ENCODE measurements around the gene HIGD1B.

Gene HIGD1B

DNA sequence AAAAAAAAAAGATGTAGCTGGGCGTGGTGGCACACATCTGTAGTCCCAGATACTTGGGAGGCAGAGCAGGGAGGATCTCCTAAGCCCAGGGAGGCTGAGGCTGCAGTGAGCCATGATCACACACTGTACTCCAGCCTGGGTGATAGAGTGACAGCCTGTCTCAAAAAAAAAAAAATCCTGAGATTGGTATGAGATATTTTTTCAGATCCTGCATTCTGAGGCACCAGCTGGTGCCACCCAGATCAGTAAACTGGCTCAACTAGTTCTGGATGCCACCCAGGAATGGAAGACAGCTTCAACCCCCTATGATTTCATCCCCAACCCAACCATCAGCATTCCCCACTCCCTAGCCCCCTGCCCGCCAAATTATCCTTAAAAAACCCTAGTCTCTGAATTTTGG, 10.5 kb upstream of the HIGD1B start:
- DNase-seq (ENCODE audit: low spot score), result no peak

DNA sequence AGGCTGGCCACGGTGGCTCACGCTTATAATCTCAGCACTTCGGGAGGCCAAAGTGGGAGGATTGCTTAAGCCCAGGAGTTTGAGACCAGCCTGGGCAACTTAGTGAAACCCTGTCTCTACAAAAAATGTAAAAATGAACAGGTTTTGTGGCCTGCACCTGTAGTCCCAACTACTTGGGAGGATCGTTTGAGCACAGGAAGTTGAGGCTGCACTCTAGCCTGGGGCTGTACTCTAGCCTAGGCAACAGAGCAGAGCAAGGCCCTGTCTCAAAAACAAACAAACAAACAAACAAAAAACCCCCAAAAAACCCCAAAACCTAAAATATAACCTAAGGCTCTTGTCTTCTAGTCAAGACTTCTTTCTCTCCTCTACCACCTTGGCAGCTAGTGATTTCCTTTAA, 7.4 kb upstream of the HIGD1B start:
- no peak for DNase-seq (ENCODE audit: low spot score)

DNA sequence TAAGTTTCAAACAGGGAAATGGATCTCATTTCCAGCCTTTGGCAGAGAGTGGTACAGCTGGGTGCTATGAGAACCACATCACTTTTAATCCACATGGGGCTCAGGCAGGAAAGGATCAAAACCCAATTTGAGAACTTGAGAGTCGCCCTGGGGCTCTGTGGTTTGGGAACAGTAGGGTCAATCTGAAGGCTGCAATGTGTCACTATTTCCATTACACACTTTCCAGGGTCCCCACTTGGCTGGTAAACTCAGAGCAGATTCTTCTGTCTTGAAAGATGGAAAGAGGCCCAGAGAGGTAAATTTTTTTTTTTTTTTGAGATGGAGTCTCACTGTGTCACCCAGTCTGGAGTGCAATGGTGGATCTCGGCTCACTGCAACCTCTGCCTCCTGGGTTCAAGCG, 6.7 kb upstream of the HIGD1B start:
- DNase-seq (ENCODE audit: low spot score), result no peak

DNA sequence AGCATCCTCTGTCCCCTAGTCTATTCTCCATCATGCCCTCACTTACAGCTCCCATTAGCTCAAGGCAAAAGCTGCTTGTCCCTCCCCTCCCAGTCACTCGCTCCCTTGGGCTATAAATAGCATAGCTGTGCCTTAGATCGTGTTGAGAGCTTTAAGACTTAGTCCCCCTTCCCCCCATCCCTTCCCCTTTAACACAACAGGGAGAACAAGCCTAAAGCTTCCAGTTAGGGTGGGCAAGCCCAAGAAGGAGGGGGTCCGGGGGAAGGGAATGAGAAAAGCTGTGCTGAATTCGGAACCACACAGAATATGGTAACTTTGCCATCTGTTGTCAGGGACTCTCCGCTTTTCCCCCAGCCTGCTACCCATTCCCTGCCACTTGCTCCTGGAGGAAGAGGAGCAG, 4.9 kb upstream of the HIGD1B start:
- no peak for DNase-seq (ENCODE audit: low spot score)

DNA sequence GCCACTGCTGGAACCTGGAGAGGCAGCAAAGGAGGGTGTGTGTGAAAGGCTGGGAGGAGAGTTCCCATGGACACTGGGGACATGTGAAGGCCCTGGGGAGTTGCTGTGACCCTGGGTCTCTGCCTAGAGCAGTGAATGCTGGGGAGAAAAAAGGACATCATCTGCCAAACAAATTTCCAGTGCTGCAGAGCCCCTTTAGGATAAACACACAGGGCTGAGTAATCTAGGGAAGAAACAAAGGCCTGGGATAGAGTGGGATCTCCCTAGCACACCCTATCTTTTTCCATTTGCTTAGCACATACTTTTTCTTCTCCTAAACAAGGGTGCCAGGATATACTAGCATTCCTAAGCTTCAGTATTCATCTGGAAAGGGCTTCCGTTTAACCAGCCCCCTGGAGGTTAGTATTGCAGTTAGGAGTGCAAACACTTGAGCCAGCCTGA, 3.3 kb upstream of the HIGD1B start:
- no peak for DNase-seq (ENCODE audit: low spot score)

DNA sequence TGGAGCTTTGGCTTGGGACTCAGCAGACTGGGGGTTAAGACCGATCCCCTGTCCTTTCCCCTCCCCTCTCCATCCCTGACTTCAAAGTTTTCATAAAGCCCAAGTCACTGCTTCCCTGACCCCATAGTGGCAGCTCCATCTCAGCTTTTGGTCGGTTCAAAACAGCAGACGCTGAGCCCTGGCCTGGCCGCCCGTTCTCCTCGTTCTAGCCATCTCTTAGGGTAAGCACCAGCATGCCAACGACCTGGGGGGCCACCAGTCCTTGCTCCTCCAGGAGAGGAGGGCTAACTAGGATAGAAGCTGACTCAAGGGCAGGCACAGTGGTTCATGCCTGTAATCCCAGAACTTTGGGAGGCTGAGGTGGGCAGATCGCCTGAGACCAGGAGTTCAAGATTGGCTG, 1.5 kb upstream of the HIGD1B start:
- DNase-seq (ENCODE audit: low spot score), result no peak

DNA sequence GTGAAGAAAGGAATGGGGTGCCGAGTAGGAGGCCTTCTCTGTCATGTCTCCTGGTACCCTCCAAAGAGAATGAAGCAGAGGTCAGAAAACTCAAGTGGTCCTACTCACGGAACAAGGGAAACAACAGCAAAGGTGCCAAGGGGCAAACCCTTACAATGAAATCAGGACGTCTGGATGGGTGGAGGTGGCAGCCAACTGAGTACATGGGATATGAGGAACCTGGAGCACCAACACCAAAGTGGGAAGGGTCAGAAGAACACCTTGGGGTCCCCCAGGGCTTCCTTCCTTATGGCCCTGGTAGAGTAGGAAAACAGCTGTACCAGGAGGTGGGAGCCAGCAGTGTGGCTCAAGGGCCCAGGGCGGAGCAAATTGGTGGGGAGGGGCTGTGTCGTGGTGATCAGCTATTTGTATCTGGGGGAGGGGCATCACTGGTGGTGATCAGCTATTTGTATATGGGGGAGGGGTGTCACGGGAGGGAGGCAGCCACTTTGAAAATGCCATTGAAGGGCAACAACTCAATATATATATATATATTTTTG, 643 bp downstream of the HIGD1B start:
- DNase-seq (ENCODE audit: low spot score), result no peak

DNA sequence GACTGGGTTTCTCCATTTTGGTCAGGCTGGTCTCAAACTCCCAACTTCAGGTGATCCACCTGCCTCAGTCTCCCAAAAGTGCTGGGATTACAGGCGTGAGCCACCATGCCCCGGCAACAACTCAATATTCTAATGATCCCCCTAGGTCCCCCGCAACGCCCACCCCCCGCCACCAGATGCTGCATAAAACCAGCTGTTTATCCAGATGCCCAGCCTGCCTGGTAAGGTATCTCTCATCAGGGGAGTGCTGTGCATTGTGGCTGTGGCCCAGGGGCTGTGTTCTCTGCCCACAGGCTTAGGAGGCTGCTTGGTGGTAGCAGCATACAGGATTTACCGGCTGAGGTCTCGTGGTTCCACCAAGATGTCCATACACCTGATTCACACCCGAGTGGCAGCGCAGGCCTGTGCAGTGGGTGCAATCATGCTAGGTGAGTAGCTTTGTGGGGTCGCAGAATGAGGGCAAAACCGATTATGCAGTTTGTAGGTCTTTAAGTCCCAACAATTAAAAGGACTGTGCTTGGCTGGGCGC, 1.3 kb downstream of the HIGD1B start:
- no peak for DNase-seq (ENCODE audit: low spot score)

DNA sequence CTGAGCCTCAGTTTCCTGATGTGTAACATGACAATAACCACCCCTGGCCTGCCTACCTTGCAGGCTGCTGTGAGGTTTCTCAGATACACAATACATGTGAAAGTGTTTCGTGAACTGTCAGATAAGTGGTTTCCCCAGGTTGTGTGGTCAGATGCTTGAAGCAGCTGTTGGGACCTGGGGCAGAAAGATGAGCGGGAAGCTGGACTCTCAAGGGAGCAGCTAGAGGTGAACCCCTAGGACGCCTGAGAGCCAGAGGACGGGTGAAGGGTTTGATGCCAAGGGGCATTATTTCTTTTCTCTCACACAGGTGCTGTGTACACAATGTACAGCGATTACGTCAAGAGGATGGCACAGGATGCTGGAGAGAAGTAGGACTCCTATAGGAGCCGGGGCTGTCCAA, 2.3 kb downstream of the HIGD1B start:
- no peak for DNase-seq (ENCODE audit: low spot score)

DNA sequence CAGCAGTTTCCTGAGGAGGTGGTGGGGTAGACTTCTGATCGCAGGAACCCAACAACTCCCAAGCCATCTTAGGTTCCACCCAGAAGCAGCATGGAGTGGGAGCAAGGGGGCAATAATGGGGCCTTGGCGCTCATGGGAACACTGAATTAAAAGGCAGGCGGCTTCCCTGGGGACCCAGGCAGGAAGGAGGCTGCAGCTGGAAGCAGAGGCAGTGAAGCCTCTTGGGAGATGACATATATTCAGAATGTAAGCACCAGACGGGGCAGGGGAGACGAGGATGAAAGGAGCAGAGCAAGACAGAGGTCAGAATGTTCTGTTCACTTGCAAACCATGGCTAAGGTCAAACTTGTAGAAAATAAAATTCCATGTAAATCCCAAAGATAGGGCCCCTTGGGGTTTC, 2.9 kb downstream of the HIGD1B start:
- DNase-seq (ENCODE audit: low spot score), result no peak

DNA sequence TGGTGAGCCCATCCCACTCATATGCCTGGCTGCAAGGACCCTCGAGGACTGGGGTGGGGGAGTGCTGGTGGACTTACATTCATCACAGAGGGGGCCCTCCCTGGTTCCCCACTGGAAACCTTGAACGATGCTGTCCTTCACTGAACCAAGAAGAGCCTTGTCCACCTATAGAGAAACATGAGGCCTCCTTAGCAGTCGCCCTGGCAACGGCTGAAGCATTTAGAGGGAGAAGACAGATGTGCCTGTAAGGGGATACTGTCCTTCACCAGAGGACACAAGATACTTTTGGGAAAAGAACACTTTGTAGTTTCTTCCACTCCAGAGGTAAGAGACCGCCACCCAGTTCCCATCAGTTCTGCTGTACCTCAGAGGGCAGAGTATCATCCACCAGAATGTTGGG, 6.5 kb downstream of the HIGD1B start:
- no peak for DNase-seq (ENCODE audit: low spot score)

DNA sequence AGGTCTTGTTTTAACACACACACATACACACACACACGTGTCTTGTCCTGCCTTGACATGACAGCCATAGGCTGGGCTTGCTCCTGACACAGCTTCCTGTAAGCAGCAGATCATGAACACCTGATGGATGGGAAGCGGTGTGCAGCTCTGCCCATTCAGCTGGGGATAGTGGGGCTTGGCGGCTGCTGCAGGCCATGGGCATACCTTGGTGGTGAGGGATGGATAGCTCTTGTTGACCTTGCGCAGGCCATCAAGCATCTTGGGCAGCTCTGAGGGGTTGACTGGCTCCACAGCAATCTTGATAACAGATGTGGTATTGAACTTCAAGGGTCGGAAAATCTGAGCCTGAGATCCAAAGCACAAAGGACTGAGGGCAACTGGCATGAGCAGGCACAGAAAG, 12.0 kb downstream of the HIGD1B start:
- no peak for DNase-seq (ENCODE audit: low spot score)

DNA sequence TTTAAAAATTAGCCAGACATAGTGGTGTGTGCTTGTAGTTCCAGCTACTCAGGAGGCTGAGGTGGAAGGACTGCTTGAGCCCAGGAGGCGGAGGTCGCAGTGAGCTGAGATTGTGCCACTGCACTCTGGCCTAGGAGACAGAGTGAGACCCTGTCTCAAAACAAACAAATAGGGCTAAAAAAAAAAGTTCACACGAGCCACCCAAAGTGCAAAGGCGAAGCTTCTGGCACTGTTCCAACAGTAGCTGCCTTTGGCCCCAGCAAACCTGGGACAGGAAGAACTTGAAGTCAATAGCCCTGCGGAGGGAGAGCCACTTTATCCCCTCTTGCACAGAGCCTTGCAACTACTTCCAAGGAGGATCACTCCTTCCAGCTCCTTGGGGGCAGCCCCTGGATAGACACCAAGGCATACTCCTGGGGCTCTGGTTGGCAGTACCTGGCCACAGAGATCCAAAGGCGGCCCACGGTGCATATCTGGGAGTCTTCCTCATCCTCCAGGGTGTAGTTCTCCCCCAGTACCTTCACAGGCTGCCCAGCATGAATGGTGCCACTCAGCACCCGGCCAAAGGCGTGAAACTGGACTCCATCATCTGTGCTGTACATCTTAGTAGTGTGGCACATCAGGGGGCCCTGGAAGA, 14.7 kb downstream of the HIGD1B start:
- DNase-seq (ENCODE audit: low spot score), result no peak

DNA sequence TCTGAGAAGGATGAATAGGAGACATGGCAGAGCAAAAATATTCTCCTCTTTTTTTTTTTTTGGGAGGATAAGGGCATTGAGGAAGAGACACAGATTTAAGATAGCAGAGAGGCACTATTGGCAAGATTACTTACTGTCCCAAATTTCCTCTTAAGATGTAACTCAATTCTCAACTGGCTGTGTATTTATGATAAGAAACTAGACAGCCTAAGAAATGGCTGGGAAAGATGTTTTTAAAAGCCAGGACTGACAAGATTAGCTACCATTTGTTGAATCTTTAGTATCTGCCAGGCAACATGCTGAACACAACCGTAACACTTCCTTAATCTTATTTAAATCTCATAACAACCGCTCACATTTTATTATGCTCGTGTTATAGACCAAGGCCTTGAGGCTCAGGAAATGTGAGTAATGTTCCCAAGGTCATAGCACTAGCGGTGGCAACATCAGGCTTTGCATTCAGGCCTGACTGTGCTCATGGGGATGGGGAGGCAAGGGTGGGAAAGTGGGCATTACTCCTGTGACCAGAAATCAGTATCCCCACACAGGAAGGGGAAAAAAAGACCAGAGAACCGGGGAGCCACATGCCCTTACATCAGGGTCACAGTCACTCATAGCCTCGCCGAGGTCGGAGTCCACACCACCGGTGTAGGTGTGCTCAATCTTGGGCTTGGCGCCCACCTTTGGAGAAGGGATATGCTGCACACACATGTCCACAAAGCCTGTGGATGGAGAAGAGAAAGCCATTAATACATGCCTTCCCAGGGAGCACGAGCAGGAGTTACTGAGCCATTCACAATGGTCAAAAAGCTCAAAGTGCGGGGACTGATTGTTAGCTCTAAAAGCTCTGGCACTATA, 15.6 kb downstream of the HIGD1B start:
- DNase-seq (ENCODE audit: low spot score), result no peak

DNA sequence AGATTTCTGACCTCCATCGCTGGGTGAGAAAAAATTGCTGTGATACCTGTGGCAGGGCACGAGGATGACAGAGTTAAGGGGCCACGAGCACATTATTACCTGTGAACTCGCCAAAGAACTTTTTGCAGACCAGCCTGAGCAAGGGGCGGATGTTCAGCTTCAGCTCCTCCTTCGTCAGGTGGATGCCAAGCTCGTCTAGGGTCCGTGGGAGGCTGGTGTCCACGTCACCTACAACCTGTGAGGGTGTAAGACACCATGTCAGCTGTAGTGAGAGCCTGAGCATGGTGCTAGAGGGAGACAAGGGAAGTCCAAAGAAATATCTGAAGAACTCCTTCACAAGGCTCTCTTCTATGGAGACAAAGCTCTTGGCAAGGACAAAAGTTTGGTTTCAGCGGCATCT, 17.1 kb downstream of the HIGD1B start:
- DNase-seq (ENCODE audit: low spot score), result no peak

DNA sequence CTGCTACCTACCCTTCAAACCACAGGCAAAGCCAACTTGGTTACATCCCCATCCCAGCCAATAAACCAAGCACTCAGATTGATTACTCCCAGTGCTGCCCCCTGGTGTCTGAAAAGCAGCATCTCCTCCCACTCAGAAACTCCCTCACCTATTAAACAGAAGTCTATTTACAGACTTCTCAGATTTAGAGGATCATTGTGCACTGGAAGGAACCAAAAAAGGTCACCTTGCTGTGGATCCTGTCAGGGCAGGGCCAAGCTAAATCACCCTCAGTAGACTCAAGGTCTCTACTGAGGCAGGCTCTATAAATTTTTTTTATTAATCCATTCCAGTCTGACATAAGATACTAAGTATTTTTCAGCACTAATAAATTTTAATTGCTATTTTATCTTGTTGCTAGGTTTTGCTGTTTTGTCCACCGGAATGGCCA, 17.6 kb downstream of the HIGD1B start:
- DNase-seq (ENCODE audit: low spot score), result peak; percentile 87

DNA sequence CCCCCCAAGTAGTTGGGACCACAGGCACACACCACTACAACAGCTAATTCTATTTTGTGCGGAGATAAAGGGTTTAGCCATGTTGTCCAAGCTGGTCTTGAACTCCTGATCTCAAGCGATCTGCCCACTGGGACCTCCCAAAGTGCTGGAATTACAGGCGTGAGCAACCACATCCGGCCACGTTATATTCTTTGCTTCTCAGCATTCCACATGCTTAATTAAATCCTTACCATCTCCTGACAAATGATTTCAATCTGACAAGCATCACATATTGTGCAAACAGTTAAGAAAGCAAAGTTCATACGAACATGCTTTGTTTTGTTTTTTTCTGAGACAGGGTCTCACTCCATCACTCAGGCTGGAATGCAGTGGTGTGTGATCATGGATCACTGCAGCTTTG, 18.2 kb downstream of the HIGD1B start:
- DNase-seq (ENCODE audit: low spot score), result no peak

DNA sequence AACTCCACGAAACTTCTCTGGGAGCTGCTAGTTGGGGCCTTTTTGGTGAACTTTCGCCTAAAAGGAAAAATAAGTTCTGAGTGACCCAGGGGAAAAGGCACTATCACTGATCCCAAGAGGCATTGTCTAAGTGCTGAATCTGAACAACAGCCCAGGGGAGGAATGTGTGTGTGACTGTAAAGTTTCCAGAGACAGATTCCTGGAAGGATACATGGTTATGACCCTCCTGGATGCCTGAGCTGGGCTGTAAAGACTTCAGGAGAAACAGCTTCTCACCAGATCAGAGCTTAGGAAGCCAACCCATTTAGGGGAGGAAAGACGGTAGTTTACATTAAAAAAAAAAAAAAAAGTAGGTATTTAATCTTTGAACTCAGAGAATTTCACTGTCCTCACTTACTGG, 20.2 kb downstream of the HIGD1B start:
- DNase-seq (ENCODE audit: low spot score), result no peak

DNA sequence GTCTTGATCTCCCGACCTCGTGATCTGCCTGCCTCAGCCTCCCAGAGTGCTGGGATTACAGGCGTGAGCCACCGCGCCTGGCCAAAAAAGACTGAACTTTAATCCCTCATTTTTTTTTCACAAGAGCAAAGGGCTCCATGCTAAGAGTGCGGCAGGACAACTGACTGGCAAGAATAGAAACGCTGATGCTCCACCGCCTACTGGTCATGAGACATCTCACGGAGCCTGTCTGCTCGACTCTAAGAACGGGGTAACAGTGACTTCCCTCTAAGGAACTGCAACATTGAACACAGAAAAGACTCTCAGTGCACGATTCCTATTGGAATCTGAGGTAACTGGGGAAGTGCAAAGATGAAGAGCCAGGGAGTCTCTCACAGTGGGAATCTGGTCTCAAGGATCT, 23.9 kb downstream of the HIGD1B start:
- DNase-seq (ENCODE audit: low spot score), result no peak

DNA sequence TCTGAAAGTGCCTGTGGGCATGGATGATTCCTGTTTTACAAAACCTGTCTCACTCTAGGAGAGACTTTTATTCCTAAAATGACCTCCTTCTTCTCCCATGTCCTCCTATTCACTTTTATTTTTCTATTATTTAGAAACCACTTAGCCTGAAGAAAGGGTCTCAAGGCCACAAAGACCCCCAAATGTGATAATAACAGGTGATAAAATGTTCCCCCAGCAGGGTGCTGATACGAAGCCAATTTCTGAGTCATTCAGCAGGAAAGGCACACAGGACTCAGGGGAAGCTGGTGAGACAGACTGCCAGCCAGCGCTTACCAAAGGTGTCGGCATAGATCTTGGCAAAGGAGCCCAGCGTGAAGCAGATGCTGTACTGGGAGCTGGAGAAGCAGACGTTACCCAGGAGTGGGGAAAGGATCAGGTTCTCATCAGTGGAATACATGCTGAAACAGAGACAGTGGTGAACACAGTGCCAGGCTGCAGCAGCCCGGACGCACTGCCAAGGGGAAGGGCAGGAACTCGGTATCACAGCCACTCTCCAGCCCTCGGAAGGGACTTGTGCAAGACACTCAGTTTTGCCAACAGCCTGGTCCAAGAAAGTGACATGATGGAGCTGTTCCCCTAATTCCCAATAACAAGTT, 24.6 kb downstream of the HIGD1B start:
- no peak for DNase-seq (ENCODE audit: low spot score)

DNA sequence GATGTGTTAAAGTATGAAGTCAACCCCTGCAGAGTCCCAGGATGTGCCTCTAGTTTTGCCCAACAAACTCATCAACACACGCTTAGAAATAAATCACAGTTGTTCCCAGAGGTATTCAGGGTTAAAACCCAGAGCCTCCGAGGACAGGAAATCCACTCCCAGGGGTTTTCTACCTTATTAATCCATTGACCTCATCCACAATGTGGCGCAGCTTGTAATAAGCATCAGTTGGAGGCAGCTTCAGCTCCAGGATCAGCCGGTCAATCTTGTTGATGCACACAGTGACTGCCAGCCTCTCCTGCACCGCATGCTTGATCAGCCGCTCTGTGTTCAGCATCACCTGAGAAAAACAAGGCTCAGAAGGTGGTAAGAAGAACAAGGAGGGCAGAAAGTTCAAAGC, 28.1 kb downstream of the HIGD1B start:
- DNase-seq (ENCODE audit: low spot score), result no peak

DNA sequence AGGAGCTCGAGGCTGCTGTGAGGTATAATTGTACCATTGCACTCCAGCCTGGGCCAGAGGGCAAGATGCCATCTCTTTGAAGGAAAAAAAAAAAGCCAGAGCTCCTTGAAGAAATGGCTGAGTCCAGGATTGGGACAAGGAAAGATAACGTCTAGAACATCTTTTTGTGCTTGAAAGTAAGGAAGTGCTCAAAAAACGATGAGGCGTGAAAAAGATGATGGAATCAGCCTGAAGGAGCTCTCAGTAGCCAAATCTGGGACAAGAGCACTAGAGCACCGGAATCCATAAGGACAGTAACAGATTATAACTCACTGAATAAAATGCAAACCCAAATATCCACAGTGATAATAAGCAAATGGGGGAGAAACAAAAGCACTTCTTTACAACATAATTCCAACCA, 29.4 kb downstream of the HIGD1B start:
- DNase-seq (ENCODE audit: low spot score), result no peak

Data from HuH-7 (cell line).